NCI-H82 (cell line): ENCODE results near the gene PPP2R5C.
"Not testable (repeated sequence)": the region's sequence is repeated elsewhere in the genome, so short reads cannot be mapped to it uniquely, and the experiment has no call there.

Experiments
- DNase-seq: peaks from one replicate; lab custom pipeline; 2025; lab: John Stamatoyannopoulos, UW

The PPP2R5C gene

DNA sequence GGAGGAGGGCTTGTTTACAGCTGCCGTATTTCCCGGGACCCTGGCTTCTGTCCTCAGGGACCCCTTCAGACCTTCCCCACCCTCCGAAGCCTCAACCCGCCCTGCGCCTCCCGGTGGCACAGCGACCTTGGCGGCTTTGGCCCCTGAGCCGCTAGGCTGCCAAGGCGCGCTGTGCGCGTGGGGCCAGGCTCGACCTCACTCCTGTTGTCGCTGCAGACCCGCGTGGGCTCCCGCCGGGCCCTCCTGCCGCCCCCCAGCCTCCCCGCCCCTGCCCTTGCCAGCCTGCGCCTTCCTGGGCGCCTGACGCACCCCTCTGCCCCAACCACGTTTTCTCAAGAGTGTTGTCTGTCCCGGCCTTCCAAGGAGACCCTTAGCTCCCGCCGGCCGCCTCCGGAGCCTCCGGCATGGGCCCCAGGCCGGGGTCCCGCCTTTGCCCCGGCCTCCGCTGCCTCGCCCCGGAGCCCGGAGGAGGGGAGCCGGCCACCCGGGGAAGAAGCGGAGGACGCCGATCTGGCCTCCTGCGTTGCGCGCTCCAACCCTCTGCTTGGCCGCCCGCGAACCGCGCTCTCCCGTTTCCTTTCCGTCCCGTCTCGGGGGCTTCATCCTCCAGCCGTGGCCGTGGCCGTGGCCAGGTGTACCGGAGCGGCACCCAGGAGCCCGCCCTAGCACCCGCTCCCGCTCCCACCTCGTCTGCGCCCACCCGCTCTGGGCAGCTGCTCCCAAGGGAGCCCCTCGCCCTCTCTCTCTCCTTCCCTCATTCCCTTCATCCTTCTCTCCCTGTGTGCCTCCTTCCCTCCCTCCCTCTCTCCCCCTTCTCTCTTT, 19.9 kb downstream of the PPP2R5C start:
- DNase-seq = no peak

DNA sequence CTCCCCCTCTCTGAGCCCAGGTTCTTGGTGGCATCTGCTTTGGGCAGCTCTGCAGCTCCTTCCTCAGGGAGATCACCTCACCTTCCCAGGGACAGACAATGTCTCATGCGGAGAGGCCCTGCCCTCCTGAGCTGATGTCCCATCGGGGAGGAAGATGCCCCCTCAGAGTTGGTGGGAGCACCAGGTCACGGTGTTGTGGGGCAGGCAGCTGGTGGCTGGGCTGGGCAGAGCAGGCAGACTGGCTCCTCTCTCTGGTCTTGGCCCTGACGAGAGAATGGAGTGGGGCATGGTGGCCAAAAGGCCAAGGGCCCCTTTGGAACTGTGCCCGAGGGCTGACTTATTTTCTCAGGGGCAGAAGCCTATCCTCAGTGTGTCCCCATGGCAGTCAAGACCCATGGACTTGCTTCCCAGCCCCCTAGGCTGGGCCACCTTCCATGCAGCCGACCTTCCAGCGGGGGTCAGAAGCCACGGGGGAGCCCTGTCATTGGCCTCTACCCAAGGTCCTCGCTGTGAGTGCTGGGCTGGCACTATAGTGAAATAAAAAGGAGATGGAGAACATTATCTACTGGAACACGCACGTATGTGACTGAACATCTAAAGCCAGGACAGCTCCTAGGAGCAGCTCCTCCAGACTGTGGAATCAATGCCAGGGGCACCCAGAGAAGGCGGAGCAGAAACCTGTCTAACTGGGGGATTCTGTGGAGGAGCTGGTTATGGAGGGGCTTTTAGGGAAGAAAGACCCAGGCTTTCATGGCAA, 21.9 kb downstream of the PPP2R5C start:
- no peak for DNase-seq

DNA sequence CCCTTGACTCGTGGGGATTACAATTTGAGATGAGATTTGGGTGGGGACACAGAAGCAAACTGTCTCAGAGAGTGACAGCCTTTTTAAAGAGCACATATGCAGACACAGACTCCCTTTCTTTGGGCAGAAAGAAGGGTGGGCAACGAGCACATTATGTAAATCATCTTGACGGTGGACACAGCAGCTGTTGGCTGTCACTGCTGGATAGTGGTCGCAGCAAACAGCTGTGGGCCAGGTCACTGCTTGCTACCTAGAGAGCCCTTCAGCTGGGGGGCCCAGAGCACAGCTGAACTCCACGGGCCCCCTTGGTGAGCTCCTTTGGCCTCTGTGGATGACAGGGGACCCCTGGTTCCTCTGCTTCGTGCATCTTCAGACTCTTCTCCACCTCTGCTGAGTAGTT, 23.1 kb downstream of the PPP2R5C start:
- no peak for DNase-seq

DNA sequence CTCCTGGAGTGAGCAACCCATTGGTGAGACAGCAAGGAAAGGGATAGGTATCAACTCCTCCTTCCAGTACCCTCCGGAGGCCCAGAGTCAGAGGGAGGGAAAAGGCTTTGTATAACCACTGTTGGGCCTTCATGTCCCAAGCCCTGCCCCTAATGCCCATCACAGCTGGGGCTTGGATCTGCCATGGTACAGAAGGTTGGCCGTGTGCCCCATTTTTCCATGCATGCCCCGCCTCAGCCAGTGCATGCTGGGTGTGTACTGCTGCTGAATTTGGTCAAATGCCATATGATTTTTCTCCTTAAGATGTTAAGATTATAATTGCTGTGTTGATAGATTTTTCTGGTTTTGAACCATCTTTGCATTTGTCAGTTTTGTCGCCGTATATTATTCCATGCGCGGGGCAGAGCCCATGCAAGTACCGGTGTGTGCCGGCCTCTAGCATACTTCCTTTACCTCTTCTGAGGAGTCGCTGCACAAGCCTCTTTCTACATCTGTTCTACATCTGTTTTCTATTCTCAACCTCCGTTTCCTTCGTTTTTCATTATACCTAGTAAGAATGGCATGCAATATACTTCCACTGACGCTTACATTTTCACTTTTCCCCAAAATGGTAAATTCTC, 26.6 kb downstream of the PPP2R5C start:
- no peak for DNase-seq

DNA sequence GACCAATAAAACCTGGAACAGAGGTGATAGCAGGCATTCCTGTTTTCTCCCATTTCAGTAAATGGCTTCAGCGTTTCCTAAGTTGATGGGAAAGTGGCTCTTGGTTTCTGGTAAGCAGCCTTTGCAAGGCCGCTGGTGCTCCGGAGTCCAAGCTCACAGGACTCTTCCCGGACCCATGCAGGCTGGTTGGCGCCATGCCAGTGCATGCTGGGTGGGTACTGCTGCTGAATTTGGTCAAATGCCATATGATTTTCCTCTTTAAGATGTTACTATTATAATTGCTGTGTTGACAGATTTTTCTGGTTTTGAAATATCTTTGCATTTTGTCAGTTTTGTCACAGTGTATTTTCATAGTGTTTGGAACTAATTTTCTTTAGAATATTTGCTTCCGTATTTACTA, 27.7 kb downstream of the PPP2R5C start:
- DNase-seq = no peak

DNA sequence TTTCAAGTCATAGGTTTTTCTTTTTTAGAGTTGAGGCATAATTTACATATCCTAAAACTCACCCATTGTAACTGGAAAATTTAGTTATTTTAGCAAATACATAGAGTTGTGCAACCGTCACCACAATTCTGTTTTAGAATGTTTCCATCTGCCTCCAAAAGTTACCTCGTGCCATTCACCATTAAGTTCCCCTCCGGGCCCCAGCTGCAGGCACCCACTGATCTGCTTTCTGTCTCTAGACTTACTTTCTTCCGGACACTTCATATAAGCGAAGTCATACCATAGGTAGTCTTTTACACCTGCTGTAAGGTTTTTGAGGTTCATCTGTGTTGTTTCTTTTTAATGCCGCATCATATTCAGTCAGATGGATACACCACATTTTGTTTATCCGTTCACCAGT, 28.7 kb downstream of the PPP2R5C start:
- no peak for DNase-seq

DNA sequence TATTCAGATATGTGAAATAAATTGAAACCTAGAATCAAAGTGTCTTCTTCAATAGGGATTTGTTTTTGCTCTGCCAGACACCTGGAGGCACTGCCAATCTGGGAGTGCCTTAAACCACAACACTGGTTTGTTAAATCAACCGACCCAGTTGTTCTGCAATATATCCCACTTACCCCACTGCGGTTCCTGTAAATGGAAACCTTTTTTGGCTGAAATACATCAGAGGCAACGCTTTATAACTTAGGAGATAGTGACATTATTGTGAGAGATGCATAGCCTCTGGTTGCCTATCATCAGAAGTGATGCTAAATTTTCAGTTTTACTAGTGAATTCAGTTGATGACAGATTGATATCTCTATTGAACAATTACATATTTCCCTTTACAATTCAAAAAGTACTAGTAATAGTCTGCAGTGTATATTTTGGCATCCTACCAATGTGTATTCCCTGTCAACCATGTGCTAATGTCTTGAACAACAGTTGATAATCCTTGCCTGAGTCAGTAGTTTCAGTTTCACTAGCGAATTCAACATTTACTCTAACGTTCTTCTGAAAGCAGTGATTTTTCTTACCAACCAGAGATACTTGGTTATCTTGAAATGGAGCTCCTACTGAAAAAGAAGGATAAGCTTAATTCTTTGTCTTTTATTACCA, 30.5 kb downstream of the PPP2R5C start:
- DNase-seq = no peak

DNA sequence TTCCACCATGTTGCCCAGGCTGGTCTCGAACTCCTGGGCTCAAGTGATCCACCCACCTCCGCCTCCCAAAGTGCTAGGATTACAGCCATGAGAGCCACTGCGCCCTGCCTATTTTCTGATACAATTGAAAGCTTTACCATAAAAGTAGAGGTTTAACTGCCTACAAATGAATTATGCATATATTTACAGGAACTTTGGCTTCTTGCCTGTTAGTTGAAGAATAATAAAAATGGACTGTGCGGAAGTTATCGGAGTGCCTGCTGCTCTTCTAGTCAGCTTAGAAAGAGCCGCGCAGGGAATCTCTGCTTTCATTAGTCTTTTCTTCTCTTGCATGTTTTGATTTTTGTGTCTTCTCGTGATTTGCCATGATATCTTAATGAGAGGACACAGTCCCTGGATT, 34.5 kb downstream of the PPP2R5C start:
- DNase-seq = no peak

DNA sequence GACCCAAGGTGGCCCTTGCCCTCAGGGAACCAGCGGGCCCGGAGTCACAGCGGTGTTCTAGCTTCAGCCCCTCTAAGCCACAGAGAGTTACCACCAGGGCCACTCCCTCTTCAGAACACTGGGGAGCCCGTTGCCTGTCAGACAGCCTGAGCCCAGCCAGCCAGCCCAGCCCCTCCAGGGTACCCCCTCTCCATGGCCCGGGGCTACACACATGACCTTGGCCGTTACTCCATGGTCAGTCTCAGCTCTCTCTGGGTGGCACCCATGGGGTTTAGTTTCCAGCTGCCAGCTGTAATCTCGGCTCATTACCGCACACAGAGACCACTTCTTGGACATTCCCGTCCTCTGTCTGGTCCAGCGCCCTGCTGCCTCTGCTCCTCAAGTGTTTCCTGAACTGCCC, 35.0 kb downstream of the PPP2R5C start:
- no peak for DNase-seq

DNA sequence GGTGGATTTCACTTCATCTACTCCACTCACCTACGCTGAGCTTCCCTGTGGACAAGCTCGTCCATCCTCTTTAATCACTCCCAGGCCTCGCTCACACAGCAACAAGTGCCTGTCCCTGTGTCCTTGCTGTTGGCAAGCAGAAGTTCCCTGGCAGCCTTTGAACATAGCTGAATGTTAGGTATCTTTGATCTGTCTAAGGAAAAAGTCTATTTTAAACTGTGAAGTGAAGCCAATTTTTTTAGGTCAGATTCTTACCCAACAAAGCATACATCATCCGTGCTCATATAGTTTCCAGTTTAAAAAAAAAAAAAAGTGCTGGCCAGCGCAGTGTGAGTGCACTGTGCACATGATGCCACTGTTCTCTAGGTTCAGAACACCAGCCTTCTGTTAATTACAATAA, 36.3 kb downstream of the PPP2R5C start:
- no peak for DNase-seq

DNA sequence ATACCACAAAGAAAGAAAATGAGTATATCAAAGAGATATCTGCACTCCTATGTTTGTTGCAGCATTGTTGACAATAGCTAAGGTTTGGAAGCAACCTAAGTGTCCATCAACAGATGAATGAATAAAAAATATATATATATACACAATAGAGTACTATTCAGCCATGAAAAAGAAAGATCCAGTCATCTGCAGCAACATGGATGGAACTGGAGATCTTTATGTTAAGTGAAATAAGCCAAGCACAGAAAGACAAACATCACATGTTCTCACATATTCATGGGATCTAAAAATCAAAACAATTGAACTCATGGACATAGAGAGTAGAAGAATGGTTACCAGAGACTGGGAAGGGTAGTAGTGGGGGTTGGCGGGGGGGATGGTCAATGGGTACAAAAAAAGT, 42.9 kb downstream of the PPP2R5C start:
- DNase-seq = not testable (repeated sequence)

DNA sequence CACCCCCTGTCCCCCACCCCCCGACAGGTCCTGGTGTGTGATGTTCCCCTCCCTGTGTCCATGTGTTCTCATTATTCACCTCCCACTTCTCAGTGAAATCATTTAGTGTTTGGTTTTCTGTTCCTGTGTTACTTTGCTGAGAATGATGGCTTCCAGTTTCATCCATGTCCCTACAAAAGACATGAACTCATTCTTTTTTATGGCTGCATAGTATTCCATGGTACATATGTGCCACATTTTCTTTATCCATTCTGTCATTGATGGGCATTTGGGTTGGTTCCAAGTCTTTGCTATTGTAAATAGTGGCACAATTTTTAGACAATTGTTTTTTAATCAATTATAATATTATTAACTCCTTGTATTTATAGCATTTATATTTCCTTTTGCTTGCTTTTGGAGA, 44.7 kb downstream of the PPP2R5C start:
- not testable (repeated sequence) for DNase-seq

DNA sequence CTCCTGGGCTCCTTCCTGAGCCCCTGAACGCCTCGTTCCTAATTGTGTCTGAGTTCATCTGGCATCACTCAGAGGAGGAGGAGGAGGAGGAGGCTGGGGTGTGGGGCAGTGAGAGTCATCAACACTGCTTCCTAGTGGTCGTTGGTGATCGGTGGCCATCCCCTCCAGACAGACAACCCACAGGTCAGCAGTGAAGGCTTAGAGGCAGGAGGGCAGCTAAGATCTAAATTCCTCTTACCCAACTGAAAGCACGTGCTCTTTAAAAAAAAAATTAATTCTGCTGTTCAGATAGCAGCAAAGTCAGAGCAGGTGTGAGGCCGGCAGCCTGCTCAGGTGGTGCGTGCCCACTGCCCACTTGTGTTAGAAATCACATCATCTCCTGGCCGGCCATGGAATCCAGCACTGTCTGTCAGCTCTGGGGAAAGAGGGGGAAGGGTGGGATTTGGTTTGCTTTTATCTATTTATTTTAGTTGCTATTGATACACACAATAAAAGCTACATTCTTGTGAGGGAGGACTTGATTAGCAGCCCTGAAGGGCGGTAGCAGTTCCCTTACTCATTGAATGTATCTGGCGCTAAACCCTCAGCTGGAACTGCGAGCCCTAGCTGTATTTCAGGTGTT, 46.6 kb downstream of the PPP2R5C start:
- DNase-seq = peak; percentile 78

DNA sequence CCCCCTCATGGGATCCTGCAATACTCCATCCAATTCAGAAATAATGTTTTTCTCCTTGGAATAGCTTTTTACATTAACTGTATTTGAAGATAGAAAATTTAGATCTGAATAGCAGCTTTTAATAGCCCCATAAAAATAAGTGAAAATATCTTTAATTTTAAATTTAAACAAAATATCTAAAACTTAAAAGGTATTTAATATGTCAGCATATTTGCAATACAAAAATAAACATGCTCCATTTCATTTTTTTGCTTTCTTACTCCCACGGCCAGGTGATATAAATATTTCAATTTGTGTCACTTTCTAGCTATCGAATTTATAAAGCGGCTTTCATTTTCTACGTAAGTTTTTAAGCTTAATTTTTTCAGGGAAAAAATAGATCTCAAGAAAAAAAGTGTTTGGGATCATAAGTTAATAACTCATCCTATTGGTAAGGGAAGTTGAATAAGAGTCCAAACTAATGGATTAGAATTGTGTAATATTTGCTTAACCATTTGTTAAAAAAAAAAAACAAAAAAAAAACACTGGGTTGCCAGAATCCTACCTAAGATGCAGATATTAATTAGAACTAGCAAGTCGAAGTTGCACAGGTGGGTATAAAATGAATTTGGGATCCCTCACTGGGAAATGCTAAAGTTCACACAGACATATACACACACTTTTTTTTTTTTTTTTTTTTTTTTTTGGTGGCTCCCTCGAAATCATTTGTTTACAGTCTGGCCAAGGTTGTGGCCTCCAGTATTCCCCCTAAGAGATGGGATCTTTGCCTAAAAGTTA, 47.6 kb downstream of the PPP2R5C start:
- DNase-seq = no peak

DNA sequence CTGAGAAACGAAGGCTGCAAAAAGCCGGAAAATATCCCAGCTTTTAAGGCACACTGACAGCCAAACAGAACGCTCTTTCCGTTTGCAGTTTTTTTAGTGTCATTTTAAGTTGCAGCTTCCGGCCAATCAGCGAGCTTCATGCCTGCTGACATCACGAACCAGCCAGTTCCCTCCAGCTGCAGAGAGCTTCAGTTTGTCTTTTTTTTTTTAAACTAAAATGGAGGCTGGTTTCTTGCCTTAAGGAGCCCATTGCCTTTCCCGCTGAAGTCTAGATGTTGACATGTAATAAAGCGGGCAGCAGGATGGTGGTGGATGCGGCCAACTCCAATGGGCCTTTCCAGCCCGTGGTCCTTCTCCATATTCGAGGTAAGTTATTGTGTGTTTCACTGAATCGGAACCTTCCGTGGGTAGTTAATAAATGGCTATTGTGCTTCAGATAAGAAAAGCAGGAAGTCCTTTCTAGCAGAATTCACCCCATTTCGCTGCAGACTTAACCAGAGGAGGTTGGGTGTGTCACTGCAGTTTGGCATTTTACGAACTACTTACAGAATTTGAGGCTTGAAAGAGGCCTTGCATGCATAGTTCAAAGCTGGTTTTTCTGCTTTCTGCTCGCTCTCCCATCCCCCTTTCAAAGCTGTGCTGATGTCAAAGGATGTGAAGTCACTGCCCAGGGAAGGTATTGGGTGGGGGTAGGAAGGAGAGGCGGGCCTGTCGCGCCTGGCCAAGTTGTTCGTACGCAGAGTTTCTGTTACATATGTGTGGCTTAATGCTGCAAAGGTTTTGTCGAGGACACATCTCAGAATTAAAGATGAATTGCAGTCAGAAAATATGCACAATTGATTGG, 48.4 kb downstream of the PPP2R5C start:
- peak; percentile 90 for DNase-seq

DNA sequence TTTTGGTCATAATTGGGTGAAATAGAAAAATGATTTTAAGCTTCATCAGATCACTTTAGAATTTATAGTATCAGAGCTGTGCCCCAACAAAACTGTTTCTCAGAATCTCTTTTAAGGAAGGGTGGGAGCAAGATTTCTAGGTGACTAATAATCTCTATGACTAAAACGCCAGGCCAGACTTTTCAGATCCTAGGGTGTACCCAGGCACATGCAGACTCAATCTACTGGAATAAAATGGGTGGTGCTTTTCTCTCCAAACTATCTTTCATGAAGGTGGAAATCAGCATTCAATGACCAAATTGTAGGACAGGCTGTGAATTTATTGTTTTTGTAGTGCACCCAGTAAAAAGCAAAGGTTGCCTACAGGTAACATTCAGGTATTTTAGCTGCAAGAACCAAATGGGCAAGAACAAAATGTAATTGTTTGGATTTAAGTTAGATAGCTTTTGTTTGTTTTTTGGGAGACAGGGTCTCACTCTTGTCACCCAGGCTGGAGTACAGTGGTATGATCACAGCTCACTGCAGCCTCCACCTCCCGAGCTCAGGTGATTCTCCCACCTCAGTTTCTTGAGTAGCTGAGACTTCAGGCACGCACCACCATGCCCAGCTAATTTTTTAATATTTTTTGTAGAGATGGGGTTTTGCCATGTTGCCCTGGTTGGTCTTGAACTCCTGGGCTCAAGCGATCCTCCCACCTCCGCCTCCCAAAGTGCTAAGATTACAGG, 49.5 kb downstream of the PPP2R5C start:
- DNase-seq = peak; percentile 1

DNA sequence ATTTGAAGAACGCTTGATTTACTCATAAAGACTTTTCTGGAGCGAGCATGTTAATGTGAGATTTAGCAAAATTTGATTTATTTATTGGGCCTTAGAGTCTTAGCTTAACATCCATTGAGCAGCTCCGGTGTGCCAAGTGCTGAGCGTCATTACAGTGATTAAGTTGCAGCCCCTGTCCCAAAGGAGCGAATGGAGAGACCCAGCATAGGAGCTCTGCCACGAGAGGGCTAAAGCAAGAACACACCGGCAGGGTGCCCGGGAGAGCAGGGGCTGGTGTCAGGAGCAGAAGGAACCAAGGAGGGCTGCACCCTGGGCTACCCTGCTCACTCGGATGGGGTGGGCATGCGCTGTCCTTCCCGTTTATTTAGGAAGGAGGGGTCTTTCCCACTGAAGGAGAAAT, 50.6 kb downstream of the PPP2R5C start:
- no peak for DNase-seq

DNA sequence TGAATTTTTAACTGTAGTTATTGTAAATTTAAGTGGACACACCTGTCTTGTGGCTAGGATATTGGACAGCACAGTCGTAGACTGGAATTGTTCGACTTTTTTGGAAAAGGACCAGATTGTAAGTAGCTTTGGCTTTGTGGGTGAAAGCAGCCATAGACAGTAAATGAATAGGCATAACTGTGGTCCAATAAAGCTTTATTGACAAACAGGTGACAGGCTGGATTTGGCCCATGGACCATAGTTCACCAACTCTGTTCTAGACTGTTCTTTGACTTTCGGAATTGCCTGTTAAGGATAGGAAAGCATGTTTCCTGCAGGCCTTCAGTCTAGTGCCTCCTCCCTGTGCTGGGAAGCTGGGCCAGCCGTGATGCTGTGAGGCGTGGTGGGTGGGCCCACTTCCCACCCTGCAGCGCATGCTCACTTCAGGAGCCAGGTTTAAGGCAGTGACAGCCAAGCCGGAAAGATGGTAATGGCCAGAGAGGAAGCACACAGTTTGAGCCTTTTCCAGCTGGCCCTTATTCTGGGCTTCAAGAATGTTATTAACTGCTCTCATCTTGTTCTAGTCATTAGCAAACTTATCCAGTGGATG, 51.8 kb downstream of the PPP2R5C start:
- no peak for DNase-seq

DNA sequence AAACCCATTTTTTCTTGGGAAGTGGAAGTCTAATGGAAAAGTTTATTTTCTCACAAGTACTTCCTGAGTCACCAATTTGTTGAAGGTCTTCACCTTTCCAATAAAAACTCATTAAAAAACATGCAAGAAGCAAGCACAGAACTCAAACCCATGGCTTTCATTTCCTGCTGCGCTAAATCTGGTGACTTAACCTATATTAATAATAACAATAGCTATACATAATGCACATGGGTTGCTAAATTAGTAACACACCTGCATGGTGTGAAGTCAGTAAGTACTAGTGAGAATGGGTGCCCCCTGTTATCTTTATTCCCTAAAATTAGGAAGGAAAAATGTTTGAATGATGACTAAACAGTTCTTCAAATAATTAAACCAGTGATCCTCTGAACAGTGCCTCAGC, 52.3 kb downstream of the PPP2R5C start:
- no peak for DNase-seq
